Vagina (tissue), 2 donors: ENCODE results near the gene SARDH.

ENCODE experiments used
- POLR2A ChIP-seq, 2 donors: fragments of 450-650 bp; IDR thresholded peaks; one replicate each; pipeline ENCODE4 v1.6.1; 2017; ENCODE audit warnings: antibody characterized with exemption in 2 of 2, mild to moderate bottlenecking in 2 of 2, moderate library complexity in 2 of 2
- POLR2AphosphoS5 ChIP-seq, 2 donors: sonication (generic); formaldehyde crosslinking; IDR thresholded peaks; one replicate each; pipeline ENCODE4 v1.9.0; 2017; ENCODE audit warnings: antibody characterized with exemption in 2 of 2, mild to moderate bottlenecking in 2 of 2, low read depth in 1 of 2; ENCODE audit not compliant: insufficient read depth in 1 of 2
- TF ChIP-seq, protein P1 (sequence below), 3 experiments: fragments of 450-650 bp in 2 of 3; fragments of 200-600 bp in 1 of 3; sonication (generic) in 1 of 3; IDR thresholded peaks; one replicate each; pipeline ENCODE4 v1.5.1; 2017 to 2019; ENCODE audit warnings: antibody characterized with exemption in 3 of 3, mild to moderate bottlenecking in 2 of 3, moderate library complexity in 2 of 3

DNA sequence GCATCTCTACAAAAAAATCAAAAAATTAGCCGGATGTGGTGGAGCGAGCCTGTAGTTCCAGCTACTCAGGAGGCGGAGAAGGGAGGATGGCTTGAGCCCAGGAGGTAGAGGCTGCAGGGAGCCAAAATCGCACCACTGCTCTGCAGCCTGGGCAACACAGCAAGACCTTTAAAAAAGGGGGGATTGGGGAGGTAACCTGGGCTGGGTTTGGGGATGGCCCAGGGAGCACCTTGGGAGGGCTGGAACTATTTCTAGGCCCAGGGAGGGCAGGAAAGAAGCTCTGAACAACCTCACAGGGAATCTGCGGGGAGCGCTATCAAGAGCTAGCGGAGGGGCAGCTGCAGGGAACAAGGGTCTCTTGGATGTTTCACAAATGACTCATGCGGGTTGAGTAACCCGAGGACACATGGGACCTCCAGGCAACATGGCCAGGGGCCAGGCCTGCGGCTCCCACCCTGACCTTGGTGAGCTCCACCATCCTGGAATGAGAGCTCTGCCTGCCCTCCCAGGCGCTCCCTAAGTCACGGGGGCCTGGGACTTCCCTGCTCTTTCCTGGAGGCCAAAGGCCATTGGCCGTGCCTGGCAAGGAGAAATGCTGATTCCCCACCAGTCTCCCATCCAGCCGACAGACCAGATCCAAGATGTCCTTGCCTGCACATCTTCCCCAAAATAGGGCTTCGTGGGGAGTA is 23.4 kb downstream of the SARDH start:
- TF ChIP-seq, protein P1, sequence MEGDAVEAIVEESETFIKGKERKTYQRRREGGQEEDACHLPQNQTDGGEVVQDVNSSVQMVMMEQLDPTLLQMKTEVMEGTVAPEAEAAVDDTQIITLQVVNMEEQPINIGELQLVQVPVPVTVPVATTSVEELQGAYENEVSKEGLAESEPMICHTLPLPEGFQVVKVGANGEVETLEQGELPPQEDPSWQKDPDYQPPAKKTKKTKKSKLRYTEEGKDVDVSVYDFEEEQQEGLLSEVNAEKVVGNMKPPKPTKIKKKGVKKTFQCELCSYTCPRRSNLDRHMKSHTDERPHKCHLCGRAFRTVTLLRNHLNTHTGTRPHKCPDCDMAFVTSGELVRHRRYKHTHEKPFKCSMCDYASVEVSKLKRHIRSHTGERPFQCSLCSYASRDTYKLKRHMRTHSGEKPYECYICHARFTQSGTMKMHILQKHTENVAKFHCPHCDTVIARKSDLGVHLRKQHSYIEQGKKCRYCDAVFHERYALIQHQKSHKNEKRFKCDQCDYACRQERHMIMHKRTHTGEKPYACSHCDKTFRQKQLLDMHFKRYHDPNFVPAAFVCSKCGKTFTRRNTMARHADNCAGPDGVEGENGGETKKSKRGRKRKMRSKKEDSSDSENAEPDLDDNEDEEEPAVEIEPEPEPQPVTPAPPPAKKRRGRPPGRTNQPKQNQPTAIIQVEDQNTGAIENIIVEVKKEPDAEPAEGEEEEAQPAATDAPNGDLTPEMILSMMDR (IDR thresholded peaks at IDR 0.05), result no peak
- TF ChIP-seq POLR2A (IDR thresholded peaks at IDR 0.05), result no peak
- peak in 1 of 2 donors; percentile 49 for TF ChIP-seq POLR2AphosphoS5 (IDR thresholded peaks at IDR 0.05; ENCODE audit: insufficient read depth in 1 of 2, low read depth in 1 of 2)
